Smooth muscle cell (in vitro differentiated cells): ENCODE data around the gene EOLA1. TPM values are rescaled to one million over a fixed set of nuclear protein-coding genes. Genes with fewer than 3 reads are reported as not detected.
"Not testable (repeated sequence)": the region's sequence is repeated elsewhere in the genome, so short reads cannot be mapped to it uniquely, and the experiment has no call there.

Experiments
- DNase-seq: peaks from one replicate; lab custom pipeline; 2025; ENCODE audit not compliant: unreplicated experiment; lab: John Stamatoyannopoulos, UW
- H2AFZ ChIP-seq: fragments of 200-600 bp; sonication (generic); 2 replicates; pipeline ENCODE4 v1.6.0; 2016; ENCODE audit warnings: antibody characterized with exemption, low read depth, mild to moderate bottlenecking
- H3F3A ChIP-seq: fragments of 200-600 bp; sonication (generic); 2 replicates; pipeline ENCODE4 v1.6.0; 2017; ENCODE audit warnings: antibody characterized with exemption, low read depth
- H3K27ac ChIP-seq: fragments of 200-600 bp; sonication (generic); 2 replicates; pipeline ENCODE4 v1.5.1; 2016; ENCODE audit warnings: low read depth, mild to moderate bottlenecking
- H3K27me3 ChIP-seq: fragments of 200-600 bp; sonication (generic); 2 replicates; pipeline ENCODE4 v1.6.1; 2016; ENCODE audit warnings: low read depth, mild to moderate bottlenecking
- H3K36me3 ChIP-seq: fragments of 200-600 bp; sonication (generic); 2 replicates; pipeline ENCODE4 v1.5.1; 2016; ENCODE audit warnings: low read depth
- H3K4me1 ChIP-seq: fragments of 200-600 bp; sonication (generic); 2 replicates; pipeline ENCODE4 v1.5.1; 2016; ENCODE audit warnings: low read depth
- H3K4me2 ChIP-seq: fragments of 200-600 bp; sonication (generic); 2 replicates; pipeline ENCODE4 v1.6.0; 2016; ENCODE audit warnings: mild to moderate bottlenecking
- H3K4me3 ChIP-seq: fragments of 200-600 bp; sonication (generic); 2 replicates; pipeline ENCODE4 v1.5.1; 2016; ENCODE audit warnings: mild to moderate bottlenecking
- H3K79me2 ChIP-seq: fragments of 200-600 bp; sonication (generic); 2 replicates; pipeline ENCODE4 v1.6.0; 2016; ENCODE audit warnings: low read depth, mild to moderate bottlenecking
- H3K9ac ChIP-seq: fragments of 200-600 bp; sonication (generic); 2 replicates; pipeline ENCODE4 v1.6.0; 2016; ENCODE audit warnings: low read depth
- H3K9me3 ChIP-seq: fragments of 200-600 bp; sonication (generic); replicated peaks from 2 replicates; pipeline ENCODE4 v1.5.1; 2016; ENCODE audit warnings: low read depth
- H4K20me1 ChIP-seq: fragments of 200-600 bp; sonication (generic); 2 replicates; pipeline ENCODE4 v1.6.0; 2016; ENCODE audit warnings: low read depth
- WGBS: methylation state at CpG from one replicate; pipeline ENCODE4 v1.1.7; 2016; ENCODE audit warnings: low lambda C conversion rate; 5-methylcytosine and 5-hydroxymethylcytosine counted together
- polyA plus RNA-seq: library from polyadenylated mRNA; unstranded; fragments of >200 nt; fragmentation: Nextera tagmentation; extraction: Ambion mirVana; gene quantifications from 2 replicates; pipeline ENCODE4 v1.2.1, GENCODE V29; 2016
- total RNA-seq: library from RNA; depleted of rRNA; stranded (reverse); fragments of >200 nt; gene quantifications from 2 replicates; pipeline ENCODE4 v1.2.3, GENCODE V29; 2014
- TF ChIP-seq, protein P1 (sequence below): fragments of 200-600 bp; sonication (generic); IDR thresholded peaks from 2 replicates; pipeline ENCODE4 v1.5.1; 2017; ENCODE audit warnings: borderline replicate concordance, mild to moderate bottlenecking, antibody characterized with exemption; ENCODE audit not compliant: insufficient read depth, poor library complexity, severe bottlenecking

The EOLA1 gene
- total and polyA plus RNA-seq, 2 experiments from 2014 or later, result 9.6 to 15.9 TPM

DNA sequence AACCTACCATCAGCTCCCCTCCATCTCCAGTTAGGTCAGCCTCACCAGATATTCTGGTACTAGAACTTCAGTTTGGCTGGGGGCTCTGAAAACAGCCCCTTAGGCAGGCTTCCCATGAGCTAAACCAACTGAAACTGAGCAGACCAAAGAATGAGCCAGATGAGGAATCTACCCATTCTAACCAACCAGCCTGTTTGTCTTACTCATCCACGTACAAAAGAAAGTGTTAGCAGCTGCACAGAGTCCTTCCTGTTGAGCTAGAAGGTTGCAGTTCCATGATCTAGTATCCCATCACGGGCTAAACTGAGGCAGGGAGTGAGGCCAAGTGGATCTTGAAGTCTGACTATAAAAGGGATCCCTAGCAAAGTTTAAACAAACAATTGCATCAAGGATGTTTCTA is 29.0 kb downstream of the EOLA1 start:
- DNase-seq, result no peak
- TF ChIP-seq, protein P1, sequence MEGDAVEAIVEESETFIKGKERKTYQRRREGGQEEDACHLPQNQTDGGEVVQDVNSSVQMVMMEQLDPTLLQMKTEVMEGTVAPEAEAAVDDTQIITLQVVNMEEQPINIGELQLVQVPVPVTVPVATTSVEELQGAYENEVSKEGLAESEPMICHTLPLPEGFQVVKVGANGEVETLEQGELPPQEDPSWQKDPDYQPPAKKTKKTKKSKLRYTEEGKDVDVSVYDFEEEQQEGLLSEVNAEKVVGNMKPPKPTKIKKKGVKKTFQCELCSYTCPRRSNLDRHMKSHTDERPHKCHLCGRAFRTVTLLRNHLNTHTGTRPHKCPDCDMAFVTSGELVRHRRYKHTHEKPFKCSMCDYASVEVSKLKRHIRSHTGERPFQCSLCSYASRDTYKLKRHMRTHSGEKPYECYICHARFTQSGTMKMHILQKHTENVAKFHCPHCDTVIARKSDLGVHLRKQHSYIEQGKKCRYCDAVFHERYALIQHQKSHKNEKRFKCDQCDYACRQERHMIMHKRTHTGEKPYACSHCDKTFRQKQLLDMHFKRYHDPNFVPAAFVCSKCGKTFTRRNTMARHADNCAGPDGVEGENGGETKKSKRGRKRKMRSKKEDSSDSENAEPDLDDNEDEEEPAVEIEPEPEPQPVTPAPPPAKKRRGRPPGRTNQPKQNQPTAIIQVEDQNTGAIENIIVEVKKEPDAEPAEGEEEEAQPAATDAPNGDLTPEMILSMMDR, result no peak
- WGBS, result 60% methylated on average over 2 of the region's 2 CpGs

GRCh38 chrX:149570668-149571067 is 29.9 kb downstream of the EOLA1 start:
- no peaks in the 10 kb centered on the region for H3K9me3 ChIP-seq
- TF ChIP-seq, protein P1, result no peak
- H3F3A ChIP-seq, result no peaks in the 10 kb centered on the region
- no peak for DNase-seq
- no peak overlapping the region for H3K4me3 ChIP-seq
- no peaks in the 10 kb centered on the region for H3K4me1 ChIP-seq
- no peaks in the 10 kb centered on the region for H3K36me3 ChIP-seq
- H3K79me2 ChIP-seq, result no peaks in the 10 kb centered on the region
- WGBS, result 39% methylated on average over 6 of the region's 6 CpGs
- H3K27me3 ChIP-seq, result no peaks in the 10 kb centered on the region
- no peak overlapping the region for H3K9ac ChIP-seq
- peak overlapping the region; percentile 71 for H3K27ac ChIP-seq
- H3K4me2 ChIP-seq, result no peak overlapping the region
- no peaks in the 10 kb centered on the region for H4K20me1 ChIP-seq
- H2AFZ ChIP-seq, result no peak overlapping the region

More for the DNA sequence above, 29.0 kb downstream of the EOLA1 start:
- Histone ChIP-seq H3K27ac (no peak overlapping the region), H3K4me3 (no peak overlapping the region), H3K4me1 (no peaks in the 10 kb centered on the region), H3K9me3 (no peaks in the 10 kb centered on the region), H3K27me3 (no peaks in the 10 kb centered on the region), H2AFZ (no peak overlapping the region), H3K4me2 (no peak overlapping the region), H3K79me2 (no peaks in the 10 kb centered on the region), H3K9ac (no peak overlapping the region), H4K20me1 (no peaks in the 10 kb centered on the region), H3K36me3 (no peaks in the 10 kb centered on the region), H3F3A (no peaks in the 10 kb centered on the region)

DNA sequence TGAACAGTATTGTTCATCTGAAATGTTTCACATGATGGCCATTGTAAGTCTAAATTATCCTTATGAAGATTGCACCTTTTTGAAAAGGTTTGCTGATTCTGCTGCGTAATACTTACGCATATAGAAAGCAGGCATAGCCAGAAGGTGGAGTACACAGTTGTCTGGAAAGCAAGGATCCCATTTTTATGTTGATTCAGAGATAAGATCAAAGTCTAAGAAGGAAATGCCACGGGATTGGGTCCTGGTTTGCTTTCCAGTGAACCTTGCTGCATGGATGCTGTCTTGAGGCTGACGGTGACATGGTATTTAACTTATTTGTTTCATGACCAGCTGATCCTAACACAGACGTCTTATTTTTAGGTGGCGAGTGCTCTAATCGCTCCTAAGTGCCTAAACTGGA is 31.0 kb downstream of the EOLA1 start:
- H3K79me2 ChIP-seq, result no peaks in the 10 kb centered on the region
- no peaks in the 10 kb centered on the region for H3K4me1 ChIP-seq
- H2AFZ ChIP-seq, result no peak overlapping the region
- DNase-seq, result no peak
- H3K27me3 ChIP-seq, result no peaks in the 10 kb centered on the region
- H3K4me3 ChIP-seq, result no peak overlapping the region
- TF ChIP-seq, protein P1, result no peak
- no peaks in the 10 kb centered on the region for H4K20me1 ChIP-seq
- no peaks in the 10 kb centered on the region for H3K9me3 ChIP-seq
- no peak overlapping the region for H3K4me2 ChIP-seq
- H3K9ac ChIP-seq, result no peak overlapping the region
- H3K36me3 ChIP-seq, result no peaks in the 10 kb centered on the region
- no peaks in the 10 kb centered on the region for H3F3A ChIP-seq
- H3K27ac ChIP-seq, result no peak overlapping the region
- 62% methylated on average over 7 of the region's 7 CpGs for WGBS

DNA sequence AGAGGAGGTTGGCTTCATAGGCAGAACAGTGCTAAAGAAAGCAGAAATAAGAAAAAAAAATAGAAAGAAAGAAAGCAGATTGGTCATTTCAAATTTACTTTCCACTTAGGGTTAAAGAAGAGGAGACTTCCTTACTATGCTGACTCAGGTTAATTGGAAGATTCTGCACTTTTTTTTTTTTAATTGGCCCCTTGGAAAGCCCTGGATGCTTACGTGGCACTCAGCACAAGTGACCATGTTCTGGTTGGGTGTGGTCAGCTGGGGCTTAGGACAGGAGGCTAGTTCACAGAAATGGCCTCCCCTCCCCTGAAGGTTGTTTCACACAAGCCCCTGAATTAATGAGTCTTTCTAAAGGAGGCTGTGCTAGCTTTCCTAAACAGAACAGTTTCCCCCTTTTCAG is 31.9 kb downstream of the EOLA1 start:
- Histone ChIP-seq H3K36me3 (no peaks in the 10 kb centered on the region), H3K4me3 (no peak overlapping the region)
- WGBS, result 21% methylated on average over 1 of the region's 1 CpG

DNA sequence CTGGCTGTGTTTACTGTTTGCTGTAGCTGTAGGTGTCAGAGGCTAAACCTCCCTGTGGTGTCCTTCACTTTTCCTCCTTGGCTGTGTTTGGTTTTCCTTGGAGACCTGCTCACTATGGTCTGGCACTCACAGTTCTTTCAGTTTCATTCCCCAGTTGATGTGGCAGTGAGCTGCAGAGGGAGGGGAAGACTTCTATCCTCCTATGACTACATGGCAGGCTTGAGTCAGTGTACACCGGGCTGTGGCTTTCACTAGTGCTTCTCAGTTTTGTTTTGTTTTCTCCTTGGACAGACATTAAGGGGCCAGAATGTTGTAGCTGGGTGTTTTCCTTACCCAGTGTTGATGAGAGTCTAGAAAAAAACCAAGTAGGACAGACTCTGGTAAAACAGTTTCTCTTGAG is 32.6 kb downstream of the EOLA1 start:
- not testable (repeated sequence) for H3K4me2 ChIP-seq, H3K9me3 ChIP-seq, H3K27ac ChIP-seq, H3K79me2 ChIP-seq, H3F3A ChIP-seq, H3K4me1 ChIP-seq, H3K27me3 ChIP-seq, DNase-seq, H3K4me3 ChIP-seq, H2AFZ ChIP-seq, H3K36me3 ChIP-seq, H4K20me1 ChIP-seq, H3K9ac ChIP-seq
- no CpG with 5 or more reads among the region's 1 CpG for WGBS

More for the DNA sequence above, 31.9 kb downstream of the EOLA1 start:
- H4K20me1 ChIP-seq, result no peaks in the 10 kb centered on the region
- peak overlapping the region; percentile 11 for H3K27ac ChIP-seq
- no peak overlapping the region for H3K9ac ChIP-seq
- H3K4me2 ChIP-seq, result no peak overlapping the region
- H3K4me1 ChIP-seq, result no peaks in the 10 kb centered on the region
- no peaks in the 10 kb centered on the region for H3F3A ChIP-seq
- TF ChIP-seq, protein P1, result no peak
- H3K79me2 ChIP-seq, result no peaks in the 10 kb centered on the region
- H3K9me3 ChIP-seq, result no peaks in the 10 kb centered on the region
- H3K27me3 ChIP-seq, result no peaks in the 10 kb centered on the region
- DNase-seq, result no peak
- H2AFZ ChIP-seq, result no peak overlapping the region

GRCh38 chrX:149585631-149586030 is 44.8 kb downstream of the EOLA1 start:
- not testable (repeated sequence) for H3K9me3 ChIP-seq, H3K4me1 ChIP-seq, H3K79me2 ChIP-seq, H3K36me3 ChIP-seq, H3K4me2 ChIP-seq, H3K4me3 ChIP-seq, H3F3A ChIP-seq, DNase-seq, H4K20me1 ChIP-seq, H2AFZ ChIP-seq, H3K9ac ChIP-seq, H3K27me3 ChIP-seq, H3K27ac ChIP-seq
- 88% methylated on average over 7 of the region's 17 CpGs for WGBS
